Measurements from ENCODE around the gene NKX6-2. TPM values are rescaled to one million over a fixed set of nuclear protein-coding genes. Genes with fewer than 3 reads are reported as not detected.

Gene NKX6-2
- total RNA-seq, 2 experiments from 2014 or later, result not detected

- Mint-ChIP-seq H3K4me1 (ENCODE audit: low read depth) (no peaks in the 10 kb centered on the region), H3K27me3 (no peaks in the 10 kb centered on the region), H3K9me3 (no peaks in the 10 kb centered on the region), H3K27ac (no peak overlapping the region), H3K36me3 (ENCODE audit: low read depth) (peaks cover 20% of the 10 kb centered on the region), H3K4me3 (no peak overlapping the region)
- ChIA-PET POLR2A (no interaction called here), CTCF (no interaction called here)
- H3K27ac ChIP-seq (ENCODE audit: low read depth in 1 of 2, low read length in 2 of 2), result no peak overlapping the region
- no peak for ATAC-seq (ENCODE audit: poor library complexity)
- no peaks in the 10 kb centered on the region for H3K4me1 ChIP-seq (ENCODE audit: insufficient read depth, low read length)
- H3K9me3 ChIP-seq (ENCODE audit: control insufficient read depth in 1 of 2, insufficient read depth in 1 of 2, low read length in 2 of 2), result peaks cover 0 to 4% of the 10 kb centered on the region in 2 experiments
- no peak for DNase-seq
- peaks cover 14% of the 10 kb centered on the region for H3K36me3 ChIP-seq (ENCODE audit: insufficient read depth, low read length)
- H3K4me3 ChIP-seq (ENCODE audit: low read length), result no peak overlapping the region
- TF ChIP-seq CTCF (IDR thresholded peaks at IDR 0.05), result no peak
- H3K27me3 ChIP-seq (ENCODE audit: control insufficient read depth in 1 of 2, insufficient read depth in 2 of 2, low read length in 2 of 2), result no peaks in the 10 kb centered on the region
- intact Hi-C loops (cut with DNase I, micrococcal nuclease), result no loop called here
These were observed 39.6 kb downstream of the NKX6-2 start for GRCh38 chr10:132746386-132746785.

- Mint-ChIP-seq H3K36me3 (ENCODE audit: low read depth) (peaks cover 20% of the 10 kb centered on the region), H3K9me3 (no peaks in the 10 kb centered on the region), H3K27me3 (no peaks in the 10 kb centered on the region), H3K4me3 (no peak overlapping the region), H3K27ac (no peak overlapping the region), H3K4me1 (ENCODE audit: low read depth) (no peaks in the 10 kb centered on the region)
- H3K27me3 ChIP-seq (ENCODE audit: control insufficient read depth in 1 of 2, insufficient read depth in 2 of 2, low read length in 2 of 2), result no peaks in the 10 kb centered on the region
- no peak for TF ChIP-seq CTCF (IDR thresholded peaks at IDR 0.05)
- POLR2A ChIA-PET, result no interaction called here
- CTCF ChIA-PET, result no interaction called here
- no peak overlapping the region for H3K27ac ChIP-seq (ENCODE audit: low read depth in 1 of 2, low read length in 2 of 2)
- H3K4me3 ChIP-seq (ENCODE audit: low read length), result no peak overlapping the region
- no peaks in the 10 kb centered on the region for H3K9me3 ChIP-seq (ENCODE audit: control insufficient read depth in 1 of 2, insufficient read depth in 1 of 2, low read length in 2 of 2)
- no peaks in the 10 kb centered on the region for H3K4me1 ChIP-seq (ENCODE audit: insufficient read depth, low read length)
- DNase-seq (no peak), ATAC-seq (ENCODE audit: poor library complexity) (no peak)
- H3K36me3 ChIP-seq (ENCODE audit: insufficient read depth, low read length), result peaks cover 13% of the 10 kb centered on the region
- intact Hi-C loops (cut with DNase I, micrococcal nuclease), result no loop called here
These were observed 40.0 kb downstream of the NKX6-2 start for GRCh38 chr10:132745971-132746370.

GRCh38 chr10:132745511-132745910 lies 40.4 kb downstream of the NKX6-2 start:
- Mint-ChIP-seq H3K9me3 (no peaks in the 10 kb centered on the region), H3K4me3 (no peak overlapping the region), H3K36me3 (ENCODE audit: low read depth) (peaks cover 17% of the 10 kb centered on the region), H3K27ac (no peak overlapping the region), H3K27me3 (no peaks in the 10 kb centered on the region), H3K4me1 (ENCODE audit: low read depth) (no peaks in the 10 kb centered on the region)
- POLR2A ChIA-PET, result no interaction called here
- ATAC-seq (ENCODE audit: poor library complexity) (no peak), DNase-seq (no peak)
- Histone ChIP-seq H3K36me3 (ENCODE audit: insufficient read depth, low read length) (peaks cover 8% of the 10 kb centered on the region), H3K4me1 (ENCODE audit: insufficient read depth, low read length) (no peaks in the 10 kb centered on the region), H3K4me3 (ENCODE audit: low read length) (no peak overlapping the region), H3K27me3 (ENCODE audit: control insufficient read depth in 1 of 2, insufficient read depth in 2 of 2, low read length in 2 of 2) (no peaks in the 10 kb centered on the region), H3K9me3 (ENCODE audit: control insufficient read depth in 1 of 2, insufficient read depth in 1 of 2, low read length in 2 of 2) (no peaks in the 10 kb centered on the region), H3K27ac (ENCODE audit: low read depth in 1 of 2, low read length in 2 of 2) (no peak overlapping the region)
- intact Hi-C loops (cut with DNase I, micrococcal nuclease), result no loop called here
- TF ChIP-seq CTCF (IDR thresholded peaks at IDR 0.05), result no peak
- CTCF ChIA-PET, result no interaction called here
